HepG2 (cell line): ENCODE results near the gene AFAP1. TPM values are rescaled to one million over a fixed set of nuclear protein-coding genes. Genes with fewer than 3 reads are reported as not detected.
A peak's percentile ranks its signal among the peaks of the same experiment; 100 is the strongest.

Experiments
- ATAC-seq: fragments of 200-7000 bp; cut with Tn5 transposase; 3 replicates; pipeline ENCODE4 v1.9.1; 2020; ENCODE audit warnings: mild to moderate bottlenecking, moderate library complexity
- BruUV-seq: library from RNA; stranded (reverse); fragments of 400-500 nt; replicated peaks from 2 replicates; lab custom pipeline; 2021; lab: Mats Ljungman, UMichigan
- CTCF ChIA-PET: fragments of 300-600 bp; formaldehyde crosslinking; extraction: SDS; loops from one replicate; lab custom pipeline; 2021; ENCODE audit warnings: low total read pairs, inconsistent platforms, low intra/inter-chr PET ratio; lab: Yijun Ruan, JAX
- POLR2A ChIA-PET: fragments of 350-600 bp; sonication (Branson Sonifier 250); formaldehyde crosslinking; loops from one replicate; lab custom pipeline; 2020; ENCODE audit warnings: antibody characterized with exemption, inconsistent platforms; lab: Yijun Ruan, JAX
- DNase-seq: peaks from one replicate; pipeline ENCODE4 v3.0.0-alpha.2; 2015; ENCODE audit warnings: low spot score
- FAIRE-seq: peaks from 3 replicates; lab custom pipeline; 2011; peaks lifted over from hg19 to GRCh38; lab: Jason Lieb, UNC
- H2AFZ ChIP-seq: one replicate; pipeline ENCODE4 v1.6.1; 2011; ENCODE audit warnings: low read length, inconsistent platforms
- H3K27ac ChIP-seq: fragments of 300-600 bp; 3 replicates; pipeline ENCODE4 v1.8.0; 2011; ENCODE audit warnings: mixed run types, mild to moderate bottlenecking, mixed read lengths, low read length, inconsistent platforms; ENCODE audit not compliant: insufficient read depth; ENCODE audit errors: extremely low read length
- H3K27me3 ChIP-seq, 2 experiments: fragments of 200-600 bp in 1 of 2; 2 replicates in 1 of 2; 3 replicates in 1 of 2; pipeline versions ENCODE4 v1.6.0 to v1.8.0; 2011; ENCODE audit warnings: low read length in 2 of 2, mild to moderate bottlenecking in 2 of 2, moderate library complexity in 2 of 2, inconsistent platforms in 1 of 2; ENCODE audit not compliant: insufficient read depth in 2 of 2, control insufficient read depth in 1 of 2
- H3K36me3 ChIP-seq, 2 experiments: fragments of 200-600 bp in 1 of 2; replicated peaks in 1 of 2; 2 replicates in 1 of 2; 3 replicates in 1 of 2; pipeline versions ENCODE4 v1.5.1 to v1.8.0; 2011; ENCODE audit warnings: low read length in 2 of 2, inconsistent platforms in 1 of 2; ENCODE audit not compliant: insufficient read depth in 2 of 2, control insufficient read depth in 1 of 2
- H3K4me1 ChIP-seq: 2 replicates; pipeline ENCODE4 v1.5.1; 2012; ENCODE audit warnings: low read length, inconsistent platforms; ENCODE audit not compliant: insufficient read depth
- H3K4me2 ChIP-seq: 2 replicates; pipeline ENCODE4 v1.6.0; 2011; ENCODE audit warnings: low read depth, low read length, inconsistent platforms
- H3K4me3 ChIP-seq, 3 experiments: fragments of 200-600 bp in 1 of 3; sonication (generic), shearing (Covaris generic) in 1 of 3; replicated peaks in 1 of 3; 2 replicates each; pipeline ENCODE4 v1.5.1; 2011 to 2016; ENCODE audit warnings: low read length in 3 of 3, inconsistent platforms in 2 of 3, low read depth in 2 of 3, mild to moderate bottlenecking in 2 of 3, control low read depth in 1 of 3, mixed read lengths in 1 of 3; ENCODE audit not compliant: insufficient read depth in 1 of 3
- H3K79me2 ChIP-seq: one replicate; pipeline ENCODE4 v1.6.1; 2011; ENCODE audit warnings: low read length, inconsistent platforms; ENCODE audit not compliant: insufficient read depth
- H3K9ac ChIP-seq: 2 replicates; pipeline ENCODE4 v1.6.0; 2011; ENCODE audit warnings: mild to moderate bottlenecking, low read depth, low read length, inconsistent platforms; ENCODE audit not compliant: insufficient read depth
- H3K9me3 ChIP-seq: 2 replicates; pipeline ENCODE4 v1.5.1; 2012; ENCODE audit warnings: mild to moderate bottlenecking, low read length
- H4K20me1 ChIP-seq: 2 replicates; pipeline ENCODE4 v1.6.0; 2011; ENCODE audit warnings: inconsistent platforms, mild to moderate bottlenecking, low read length, moderate library complexity; ENCODE audit not compliant: insufficient read depth
- RAD21 ChIP-seq: fragments of 450-650 bp; formaldehyde crosslinking; IDR thresholded peaks from 2 replicates; pipeline ENCODE4 v1.5.0; 2020; ENCODE audit warnings: mild to moderate bottlenecking
- STAG1 ChIP-seq: sonication (generic); formaldehyde crosslinking; IDR thresholded peaks from 2 replicates; pipeline ENCODE4 v1.4.0; 2020; ENCODE audit warnings: missing genetic modification reagents
- ZBTB1 ChIP-seq: sonication (generic); formaldehyde crosslinking; IDR thresholded peaks from 2 replicates; pipeline ENCODE4 v1.4.0; 2020; ENCODE audit warnings: missing genetic modification reagents, borderline replicate concordance
- ZNF263 ChIP-seq: sonication (generic); formaldehyde crosslinking; IDR thresholded peaks from 2 replicates; pipeline ENCODE4 v1.4.0; 2020; ENCODE audit warnings: missing genetic modification reagents
- WGBS: methylation state at CpG from one replicate; pipeline ENCODE4 v1.1.6; 2017; ENCODE audit warnings: low lambda C conversion rate; 5-methylcytosine and 5-hydroxymethylcytosine counted together
- in situ Hi-C: cut with HindIII; loops from 2 replicates; pipeline ENCODE4 v1.10.0; 2017; ENCODE audit warnings: low pct_unique_long_range_greater_than_20kb; ENCODE audit not compliant: extremely low pct_ligation_motif_present
- intact Hi-C: fragments of 100-400 bp; cut with micrococcal nuclease; formaldehyde crosslinking; loops from one replicate; pipeline ENCODE4 v1.10.0; 2022; ENCODE audit not compliant: unreplicated experiment
- polyA plus RNA-seq, 8 experiments: library from polyadenylated mRNA; depleted of rRNA in 3 of 8; stranded (reverse) in 7 of 8; unstranded in 1 of 8; fragments of >200 nt; fragmentation: Illumina TruSeq in 4 of 8; extraction: Trizol in 4 of 8; gene quantifications; 2 replicates each; pipeline versions ENCODE4 v1.2.1 to v1.2.3, GENCODE V29; 2011 to 2016; ENCODE audit warnings: low read depth in 4 of 8, missing spikeins in 1 of 8, mixed read lengths in 1 of 8; ENCODE audit not compliant: insufficient read depth in 1 of 8
- total RNA-seq, 5 experiments: library from RNA; depleted of rRNA; stranded (reverse); fragments of >200 nt; fragmentation: Illumina TruSeq; extraction: Trizol; gene quantifications; 2 replicates each; pipeline ENCODE4 v1.2.3, GENCODE V29; 2016; ENCODE audit warnings: low read depth in 1 of 5
- TF ChIP-seq, protein P1 (sequence below): IDR thresholded peaks from 2 replicates; pipeline ENCODE4 v1.6.1; 2016; ENCODE audit warnings: missing biosample characterization, missing genetic modification reagents, low read depth
- TF ChIP-seq, protein P2 (sequence below), 2 experiments: sonication (generic) in 1 of 2; formaldehyde crosslinking in 1 of 2; IDR thresholded peaks; 2 replicates each; pipeline versions ENCODE4 v1.4.0 to v1.6.1; 2016 to 2020; ENCODE audit warnings: borderline replicate concordance in 1 of 2, low read depth in 1 of 2, mild to moderate bottlenecking in 1 of 2, missing genetic modification reagents in 1 of 2
- TF ChIP-seq, protein P3 (sequence below): fragments of 450-650 bp; IDR thresholded peaks from 2 replicates; pipeline ENCODE4 v1.6.1; 2017; ENCODE audit warnings: mild to moderate bottlenecking
- TF ChIP-seq, protein P4 (sequence below): sonication (generic); IDR thresholded peaks from 2 replicates; pipeline ENCODE4 v1.6.1; 2016; ENCODE audit warnings: low read depth, borderline replicate concordance

AFAP1 gene
- total and polyA plus RNA-seq, 2 of the 13 experiments (the other 11 are each of a cell fraction or from before 2014, with no cell fraction given): 2.5 TPM

DNA sequence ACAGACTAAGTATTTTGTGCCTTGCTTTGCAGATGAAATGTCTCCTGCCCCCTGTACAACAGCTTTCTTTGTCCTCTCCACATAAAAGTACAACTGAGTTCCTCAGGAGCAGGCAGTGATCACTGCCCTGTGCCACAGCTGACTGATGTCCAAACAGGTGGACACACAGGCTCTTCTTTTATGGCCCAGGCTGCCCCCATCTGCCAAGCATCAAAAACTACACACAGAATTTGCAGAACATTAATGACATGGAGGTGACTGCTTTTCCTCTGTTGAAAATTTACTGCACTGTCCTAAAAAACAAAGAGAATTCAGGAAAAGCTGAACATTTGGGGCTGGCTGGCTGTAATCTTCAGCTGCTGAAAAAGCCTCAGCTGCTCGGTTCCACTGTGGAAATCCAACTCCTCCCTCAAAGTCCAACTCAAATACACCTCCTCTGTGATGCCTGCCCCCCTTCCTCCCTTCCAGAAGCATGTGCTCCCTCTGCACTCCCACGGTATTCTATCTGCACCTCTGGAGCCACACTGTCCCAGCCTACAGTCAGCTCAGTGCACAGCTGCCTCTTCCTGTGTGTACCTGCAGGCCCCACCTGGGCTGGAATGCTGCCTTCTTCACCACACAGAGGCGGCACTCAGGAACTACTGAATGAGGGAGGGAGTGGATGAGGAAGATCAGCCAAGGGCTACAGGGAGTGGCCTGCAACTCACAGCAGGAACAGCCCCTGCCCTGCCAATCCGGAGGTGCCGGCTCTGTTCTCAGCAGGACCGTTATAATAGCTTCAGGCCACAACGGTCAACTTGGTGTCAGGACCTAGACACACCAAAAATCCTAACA, 10.3 kb downstream of the AFAP1 start:
- no peak for FAIRE-seq
- H3K27ac ChIP-seq: no peak overlapping the region
- peak; percentile 92 for ATAC-seq
- H4K20me1 ChIP-seq: no peaks in the 10 kb centered on the region
- 38% methylated on average over 3 of the region's 7 CpGs for WGBS
- H3K27me3 ChIP-seq: no peaks in the 10 kb centered on the region
- DNase-seq: peak; percentile 56
- H3K9me3 ChIP-seq: peaks cover 9% of the 10 kb centered on the region
- no peak overlapping the region for H3K4me2 ChIP-seq
- peaks cover 28% of the 10 kb centered on the region for H3K4me1 ChIP-seq
- ChIA-PET POLR2A (interaction anchor here (2.0 kb wide), 1 partner anchor 10 kb away, joined by 7 read pairs; the partner anchor contains the start of gene AFAP1), CTCF (interaction anchor here (0.9 to 1.9 kb wide), 2 partner anchors 83 to 126 kb away, joined by 3 to 6 read pairs; no protein-coding TSS in a partner anchor)
- BruUV-seq: no TSS peak
- H3K4me3 ChIP-seq: no peak overlapping the region
- H3K9ac ChIP-seq: no peak overlapping the region
- intact Hi-C loops (loop anchor here (1.0 to 5.0 kb wide), 4 partner anchors 53 to 125 kb away; no protein-coding TSS in a partner anchor), in situ Hi-C loops (no loop called here)
- H2AFZ ChIP-seq: no peak overlapping the region
- H3K79me2 ChIP-seq: peaks cover 10% of the 10 kb centered on the region
- no peaks in the 10 kb centered on the region; a peak in 1 of 5 replicates for H3K36me3 ChIP-seq
- TF ChIP-seq, protein P1, sequence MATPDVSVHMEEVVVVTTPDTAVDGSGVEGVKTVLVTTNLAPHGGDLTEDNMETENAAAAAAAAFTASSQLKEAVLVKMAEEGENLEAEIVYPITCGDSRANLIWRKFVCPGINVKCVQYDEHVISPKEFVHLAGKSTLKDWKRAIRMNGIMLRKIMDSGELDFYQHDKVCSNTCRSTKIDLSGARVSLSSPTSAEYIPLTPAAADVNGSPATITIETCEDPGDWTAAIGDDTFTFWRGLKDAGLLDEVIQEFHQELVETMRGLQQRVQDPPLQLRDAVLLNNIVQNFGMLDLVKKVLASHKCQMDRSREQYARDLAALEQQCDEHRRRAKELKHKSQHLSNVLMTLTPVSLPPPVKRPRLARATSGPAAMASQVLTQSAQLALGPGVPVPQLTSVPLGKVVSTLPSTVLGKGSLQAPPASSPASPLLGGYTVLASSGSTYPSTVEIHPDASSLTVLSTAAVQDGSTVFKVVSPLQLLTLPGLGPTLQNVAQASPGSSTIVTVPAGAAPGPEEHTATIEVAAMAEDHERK (CRISPR knock-in tag): no peak
- TF ChIP-seq ZNF263 (CRISPR knock-in tag): peak; percentile 85
- peak; percentile 80 for TF ChIP-seq STAG1
- TF ChIP-seq, protein P2, sequence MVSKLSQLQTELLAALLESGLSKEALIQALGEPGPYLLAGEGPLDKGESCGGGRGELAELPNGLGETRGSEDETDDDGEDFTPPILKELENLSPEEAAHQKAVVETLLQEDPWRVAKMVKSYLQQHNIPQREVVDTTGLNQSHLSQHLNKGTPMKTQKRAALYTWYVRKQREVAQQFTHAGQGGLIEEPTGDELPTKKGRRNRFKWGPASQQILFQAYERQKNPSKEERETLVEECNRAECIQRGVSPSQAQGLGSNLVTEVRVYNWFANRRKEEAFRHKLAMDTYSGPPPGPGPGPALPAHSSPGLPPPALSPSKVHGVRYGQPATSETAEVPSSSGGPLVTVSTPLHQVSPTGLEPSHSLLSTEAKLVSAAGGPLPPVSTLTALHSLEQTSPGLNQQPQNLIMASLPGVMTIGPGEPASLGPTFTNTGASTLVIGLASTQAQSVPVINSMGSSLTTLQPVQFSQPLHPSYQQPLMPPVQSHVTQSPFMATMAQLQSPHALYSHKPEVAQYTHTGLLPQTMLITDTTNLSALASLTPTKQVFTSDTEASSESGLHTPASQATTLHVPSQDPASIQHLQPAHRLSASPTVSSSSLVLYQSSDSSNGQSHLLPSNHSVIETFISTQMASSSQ (IDR thresholded peaks at IDR 0.05; ENCODE audit: low read depth): no peak
- TF ChIP-seq, protein P2 (CRISPR knock-in tag; IDR thresholded peaks at IDR 0.05; ENCODE audit: borderline replicate concordance): no peak
- TF ChIP-seq, protein P3, sequence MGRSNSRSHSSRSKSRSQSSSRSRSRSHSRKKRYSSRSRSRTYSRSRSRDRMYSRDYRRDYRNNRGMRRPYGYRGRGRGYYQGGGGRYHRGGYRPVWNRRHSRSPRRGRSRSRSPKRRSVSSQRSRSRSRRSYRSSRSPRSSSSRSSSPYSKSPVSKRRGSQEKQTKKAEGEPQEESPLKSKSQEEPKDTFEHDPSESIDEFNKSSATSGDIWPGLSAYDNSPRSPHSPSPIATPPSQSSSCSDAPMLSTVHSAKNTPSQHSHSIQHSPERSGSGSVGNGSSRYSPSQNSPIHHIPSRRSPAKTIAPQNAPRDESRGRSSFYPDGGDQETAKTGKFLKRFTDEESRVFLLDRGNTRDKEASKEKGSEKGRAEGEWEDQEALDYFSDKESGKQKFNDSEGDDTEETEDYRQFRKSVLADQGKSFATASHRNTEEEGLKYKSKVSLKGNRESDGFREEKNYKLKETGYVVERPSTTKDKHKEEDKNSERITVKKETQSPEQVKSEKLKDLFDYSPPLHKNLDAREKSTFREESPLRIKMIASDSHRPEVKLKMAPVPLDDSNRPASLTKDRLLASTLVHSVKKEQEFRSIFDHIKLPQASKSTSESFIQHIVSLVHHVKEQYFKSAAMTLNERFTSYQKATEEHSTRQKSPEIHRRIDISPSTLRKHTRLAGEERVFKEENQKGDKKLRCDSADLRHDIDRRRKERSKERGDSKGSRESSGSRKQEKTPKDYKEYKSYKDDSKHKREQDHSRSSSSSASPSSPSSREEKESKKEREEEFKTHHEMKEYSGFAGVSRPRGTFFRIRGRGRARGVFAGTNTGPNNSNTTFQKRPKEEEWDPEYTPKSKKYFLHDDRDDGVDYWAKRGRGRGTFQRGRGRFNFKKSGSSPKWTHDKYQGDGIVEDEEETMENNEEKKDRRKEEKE: no peak
- no peak for TF ChIP-seq ZBTB1 (CRISPR knock-in tag)
- peak; percentile 52; the same call in 1 of the 2 replicates for TF ChIP-seq RAD21 (CRISPR knock-in tag)
- TF ChIP-seq, protein P4, sequence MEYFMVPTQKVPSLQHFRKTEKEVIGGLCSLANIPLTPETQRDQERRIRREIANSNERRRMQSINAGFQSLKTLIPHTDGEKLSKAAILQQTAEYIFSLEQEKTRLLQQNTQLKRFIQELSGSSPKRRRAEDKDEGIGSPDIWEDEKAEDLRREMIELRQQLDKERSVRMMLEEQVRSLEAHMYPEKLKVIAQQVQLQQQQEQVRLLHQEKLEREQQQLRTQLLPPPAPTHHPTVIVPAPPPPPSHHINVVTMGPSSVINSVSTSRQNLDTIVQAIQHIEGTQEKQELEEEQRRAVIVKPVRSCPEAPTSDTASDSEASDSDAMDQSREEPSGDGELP: peak; percentile 91
